Measurements from ENCODE around the gene CNTD1. TPM values are rescaled to one million over a fixed set of nuclear protein-coding genes. Genes with fewer than 3 reads are reported as not detected.
A peak's percentile ranks its signal among the peaks of the same experiment; 100 is the strongest.

The CNTD1 gene
- total RNA-seq, 1 donor from 2014 or later = not detected

- no peak overlapping the region for H3K27ac Mint-ChIP-seq
- H3K4me3 Mint-ChIP-seq (ENCODE audit: low read depth) = no peak overlapping the region
- H3K4me1 Mint-ChIP-seq (ENCODE audit: low read depth) = no peaks in the 10 kb centered on the region
- DNase-seq (ENCODE audit: low spot score, unreplicated experiment) = no peak
- H3K9me3 Mint-ChIP-seq (ENCODE audit: low read depth) = no peaks in the 10 kb centered on the region
- TF ChIP-seq CTCF (IDR thresholded peaks at IDR 0.05; ENCODE audit: unreplicated experiment) = no peak
- H3K36me3 Mint-ChIP-seq (ENCODE audit: insufficient read depth) = peaks cover 5% of the 10 kb centered on the region
- no peaks in the 10 kb centered on the region for H3K27me3 Mint-ChIP-seq
Observed at GRCh38 chr17:42845918-42846593, 47.4 kb downstream of the CNTD1 start.

- H3K36me3 Mint-ChIP-seq (ENCODE audit: insufficient read depth) = peaks cover 5% of the 10 kb centered on the region
- no peaks in the 10 kb centered on the region for H3K27me3 Mint-ChIP-seq
- no peaks in the 10 kb centered on the region for H3K4me1 Mint-ChIP-seq (ENCODE audit: low read depth)
- no peak for TF ChIP-seq CTCF (IDR thresholded peaks at IDR 0.05; ENCODE audit: unreplicated experiment)
- no peak for DNase-seq (ENCODE audit: low spot score, unreplicated experiment)
- H3K4me3 Mint-ChIP-seq (ENCODE audit: low read depth) = no peak overlapping the region
- no peaks in the 10 kb centered on the region for H3K9me3 Mint-ChIP-seq (ENCODE audit: low read depth)
- H3K27ac Mint-ChIP-seq = peak overlapping the region; percentile 20
Observed at GRCh38 chr17:42846594-42847280, 48.1 kb downstream of the CNTD1 start.

- no peak overlapping the region for H3K4me3 Mint-ChIP-seq (ENCODE audit: low read depth)
- no peaks in the 10 kb centered on the region for H3K27me3 Mint-ChIP-seq
- no peak for DNase-seq (ENCODE audit: low spot score, unreplicated experiment)
- no peaks in the 10 kb centered on the region for H3K4me1 Mint-ChIP-seq (ENCODE audit: low read depth)
- no peak overlapping the region for H3K27ac Mint-ChIP-seq
- peaks cover 2% of the 10 kb centered on the region for H3K36me3 Mint-ChIP-seq (ENCODE audit: insufficient read depth)
- H3K9me3 Mint-ChIP-seq (ENCODE audit: low read depth) = no peaks in the 10 kb centered on the region
- TF ChIP-seq CTCF (IDR thresholded peaks at IDR 0.05; ENCODE audit: unreplicated experiment) = no peak
Observed at GRCh38 chr17:42848093-42848492, 49.4 kb downstream of the CNTD1 start.

- Mint-ChIP-seq H3K36me3 (ENCODE audit: insufficient read depth) (no peaks in the 10 kb centered on the region), H3K27me3 (peaks cover 4% of the 10 kb centered on the region), H3K27ac (no peak overlapping the region), H3K9me3 (ENCODE audit: low read depth) (no peaks in the 10 kb centered on the region), H3K4me3 (ENCODE audit: low read depth) (no peak overlapping the region), H3K4me1 (ENCODE audit: low read depth) (no peaks in the 10 kb centered on the region)
- no peak for TF ChIP-seq CTCF (IDR thresholded peaks at IDR 0.05; ENCODE audit: unreplicated experiment)
- no peak for DNase-seq (ENCODE audit: low spot score, unreplicated experiment)
Observed at GRCh38 chr17:42849031-42849430, 50.4 kb downstream of the CNTD1 start.

- no peak overlapping the region for H3K4me3 Mint-ChIP-seq (ENCODE audit: low read depth)
- no peak overlapping the region for H3K27ac Mint-ChIP-seq
- DNase-seq (ENCODE audit: low spot score, unreplicated experiment) = no peak
- H3K4me1 Mint-ChIP-seq (ENCODE audit: low read depth) = no peaks in the 10 kb centered on the region
- H3K36me3 Mint-ChIP-seq (ENCODE audit: insufficient read depth) = no peaks in the 10 kb centered on the region
- no peaks in the 10 kb centered on the region for H3K9me3 Mint-ChIP-seq (ENCODE audit: low read depth)
- H3K27me3 Mint-ChIP-seq = peaks cover 4% of the 10 kb centered on the region
- no peak for TF ChIP-seq CTCF (IDR thresholded peaks at IDR 0.05; ENCODE audit: unreplicated experiment)
Observed at GRCh38 chr17:42849451-42850181, 51.0 kb downstream of the CNTD1 start.

Measured in progenitor cell of endocrine pancreas (in vitro differentiated cells).